ENCODE measurements around the gene FERMT3. TPM values are rescaled to one million over a fixed set of nuclear protein-coding genes. Genes with fewer than 3 reads are reported as not detected.

Gene FERMT3
- total and polyA plus RNA-seq, 2 of the 8 experiments (the other 6 are each of a cell fraction or from before 2014, with no cell fraction given), result 1.4 to 3.7 TPM

DNA sequence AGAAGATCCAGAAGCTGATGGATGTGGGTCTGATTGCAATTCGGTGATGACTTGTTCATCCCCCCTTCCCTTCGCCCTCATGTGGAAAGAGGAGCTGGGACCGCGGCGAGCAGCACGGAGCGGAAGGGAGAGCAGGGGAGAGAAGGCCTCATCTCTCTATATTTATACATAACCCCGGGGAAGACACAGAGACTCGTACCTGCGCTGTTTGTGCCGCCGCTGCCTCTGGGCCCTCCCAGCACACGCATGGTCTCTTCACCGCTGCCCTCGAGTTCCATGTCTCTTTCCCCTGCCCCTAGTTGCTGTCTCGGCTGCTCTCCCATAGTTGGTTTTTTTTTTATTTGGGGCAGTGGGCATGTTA is 2.5 kb upstream of the FERMT3 start:
- H2BK12ac ChIP-seq (ENCODE audit: low read depth, low read length), result no peak overlapping the region
- no peaks in the 10 kb centered on the region for H3K9me3 ChIP-seq (ENCODE audit: insufficient read depth in 2 of 2, low read depth in 1 of 2, low read length in 1 of 2)
- H4K91ac ChIP-seq (replicated peaks; ENCODE audit: insufficient read length, low read length), result no peak overlapping the region
- no peak overlapping the region for H2BK15ac ChIP-seq (ENCODE audit: low read length)
- no peak overlapping the region for H3K9ac ChIP-seq (replicated peaks in 1 of 4; ENCODE audit: extremely low read depth in 1 of 4, low read depth in 3 of 4, low read length in 3 of 4)
- 94% methylated on average over 16 of the region's 16 CpGs; no CpG with 5 or more reads in 1 of the 2 experiments for WGBS, 2 experiments (ENCODE audit: extremely low coverage in 1 of 2, insufficient coverage in 1 of 2, insufficient read length in 1 of 2, insufficient replicate concordance in 2 of 2, low coverage in 1 of 2, low lambda C conversion rate in 2 of 2, missing lambda C conversion rate in 1 of 2)
- POLR2A ChIA-PET (ENCODE audit: partially characterized antibody), result interaction anchor here (0.7 to 18.4 kb wide), 8 partner anchors 15 to 100 kb away, joined by 3 to 253 read pairs (median 23); partner anchors contain the start of genes MACROD1, NUDT22, PPP1R14B and STIP1
- H4K5ac ChIP-seq (ENCODE audit: insufficient read length, low read depth, low read length), result no peak overlapping the region
- no peak overlapping the region for H2BK120ac ChIP-seq (replicated peaks; ENCODE audit: low read depth, low read length)
- peaks cover 41 to 67% (median 54%) of the 10 kb centered on the region in 4 experiments for H3K36me3 ChIP-seq (ENCODE audit: control insufficient read depth in 2 of 4, insufficient read depth in 4 of 4, low read length in 3 of 4)
- no peak overlapping the region for H2BK5ac ChIP-seq (ENCODE audit: low read depth, low read length)
- H3K4me2 ChIP-seq (ENCODE audit: insufficient read depth in 1 of 2, low read depth in 2 of 2, low read length in 2 of 2), result no peak overlapping the region
- H2AFZ ChIP-seq (ENCODE audit: low read length), result no peak overlapping the region
- no peak overlapping the region for H3K23ac ChIP-seq (ENCODE audit: insufficient read length)
- H2AK5ac ChIP-seq (ENCODE audit: low read depth, low read length), result no peak overlapping the region
- no peaks in the 10 kb centered on the region for H3K79me1 ChIP-seq (ENCODE audit: low read depth, low read length)
- CTCF ChIA-PET (ENCODE audit: partially characterized antibody), result interaction anchor here (1.0 to 7.4 kb wide), 27 partner anchors 8 to 209 kb away, joined by 3 to 68 read pairs (median 7); partner anchors contain the start of genes DNAJC4, ESRRA, NUDT22 and PLCB3
- H3K56ac ChIP-seq (replicated peaks; ENCODE audit: insufficient read length, low read depth, low read length), result no peak overlapping the region
- peaks cover 5 to 21% of the 10 kb centered on the region in 2 experiments for H4K20me1 ChIP-seq (replicated peaks in 1 of 2; ENCODE audit: control insufficient read depth in 1 of 2, insufficient read depth in 2 of 2, low read length in 2 of 2)
- H3K27me3 ChIP-seq (replicated peaks in 1 of 4; ENCODE audit: control insufficient read depth in 3 of 4, extremely low read depth in 1 of 4, insufficient read depth in 3 of 4, low read length in 3 of 4), result no peaks in the 10 kb centered on the region; a peak in 1 of 7 replicates
- no peak overlapping the region for H2BK20ac ChIP-seq (ENCODE audit: low read length)
- no peak overlapping the region for H3K4ac ChIP-seq (replicated peaks; ENCODE audit: insufficient read length, low read depth, low read length)
- H3K4me3 ChIP-seq (ENCODE audit: extremely low read depth in 1 of 4, insufficient read depth in 2 of 4, low read depth in 3 of 4, low read length in 4 of 4), result no peak overlapping the region
- H4K8ac ChIP-seq (ENCODE audit: extremely low read depth, insufficient read depth, low read length), result no peak overlapping the region
- H3K23me2 ChIP-seq (ENCODE audit: low read depth, low read length), result no peaks in the 10 kb centered on the region; the same call in 1 of the 2 replicates
- H3K79me2 ChIP-seq (ENCODE audit: control insufficient read depth in 1 of 2, insufficient read depth in 2 of 2, low read length in 2 of 2), result no peaks in the 10 kb centered on the region
- DNase-seq (ENCODE audit: low read depth in 1 of 2, low spot score in 2 of 2) (no peak), FAIRE-seq (no peak)
- H3K18ac ChIP-seq (ENCODE audit: extremely low read depth, low read length), result no peak overlapping the region
- peaks cover 0 to 5% (median 0%) of the 10 kb centered on the region in 4 experiments; a peak in 3 of 7 replicates for H3K4me1 ChIP-seq (replicated peaks in 1 of 4; ENCODE audit: control insufficient read depth in 3 of 4, insufficient read depth in 4 of 4, low read length in 3 of 4)
- H3K27ac ChIP-seq (ENCODE audit: low read depth, low read length), result no peak overlapping the region
- H3K14ac ChIP-seq (ENCODE audit: insufficient read length), result no peak overlapping the region
- no peak for TF ChIP-seq TAF7 (optimal IDR thresholded peaks at IDR 0.05; ENCODE audit: borderline replicate concordance, low read depth, low read length)
- no peak for TF ChIP-seq POLR2AphosphoS5 (IDR thresholded peaks at IDR 0.05; ENCODE audit: low read depth, low read length)
- no peak for TF ChIP-seq CHD2 (IDR thresholded peaks at IDR 0.05; ENCODE audit: low read length)
- no peak for TF ChIP-seq SIRT6 (IDR thresholded peaks at IDR 0.05; ENCODE audit: low read length)
- TF ChIP-seq TEAD4 (IDR thresholded peaks at IDR 0.05; ENCODE audit: low read depth, low read length), result no peak
- no peak for TF ChIP-seq GABPA (IDR thresholded peaks at IDR 0.05; ENCODE audit: borderline replicate concordance, insufficient read depth, low read length)
- no peak for TF ChIP-seq JUN (IDR thresholded peaks at IDR 0.05; ENCODE audit: low read depth, low read length)
- TF ChIP-seq NRF1 (IDR thresholded peaks at IDR 0.05; ENCODE audit: low read depth, low read length), result no peak
- TF ChIP-seq CTBP2 (IDR thresholded peaks at IDR 0.05; ENCODE audit: borderline replicate concordance, insufficient read depth, insufficient read length, low read length), result no peak
- TF ChIP-seq, protein P1, sequence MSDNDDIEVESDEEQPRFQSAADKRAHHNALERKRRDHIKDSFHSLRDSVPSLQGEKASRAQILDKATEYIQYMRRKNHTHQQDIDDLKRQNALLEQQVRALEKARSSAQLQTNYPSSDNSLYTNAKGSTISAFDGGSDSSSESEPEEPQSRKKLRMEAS (IDR thresholded peaks at IDR 0.05), result no peak
- no peak for TF ChIP-seq BCL11A (IDR thresholded peaks at IDR 0.05; ENCODE audit: low read depth in 2 of 2, low read length in 2 of 2)
- no peak for TF ChIP-seq KDM4A (IDR thresholded peaks at IDR 0.05; ENCODE audit: low read depth, low read length, severe bottlenecking)
- no peak for TF ChIP-seq BRCA1 (IDR thresholded peaks at IDR 0.05; ENCODE audit: low read depth, low read length)
- TF ChIP-seq PHF8 (conservative IDR thresholded peaks at IDR 0.05; ENCODE audit: low read depth, low read length), result no peak
- no peak for TF ChIP-seq SP1 (IDR thresholded peaks at IDR 0.05; ENCODE audit: low read depth, low read length)

Measured in H1 (cell line).